HAP-1 (cell line): Measurements from ENCODE around the gene GTF2F1.
"Not testable (repeated sequence)": the region's sequence is repeated elsewhere in the genome, so short reads cannot be mapped to it uniquely, and the experiment has no call there.

Experiments used
- DNase-seq, 2 experiments: peaks; one replicate each; pipeline ENCODE4 v3.0.0-alpha.2; 2016 to 2020; ENCODE audit warnings: low spot score in 2 of 2
- H3K27me3 ChIP-seq: fragments of 250-450 bp; sonication (Bioruptor Pico); 2 replicates; pipeline ENCODE4 v1.5.1; 2020; ENCODE audit warnings: low read depth, mild to moderate bottlenecking, moderate library complexity
- H3K36me3 ChIP-seq: fragments of 250-450 bp; sonication (Bioruptor Pico); replicated peaks from 2 replicates; pipeline ENCODE4 v1.5.1; 2020; ENCODE audit warnings: mild to moderate bottlenecking
- H3K4me1 ChIP-seq: fragments of 250-450 bp; sonication (Bioruptor Pico); 2 replicates; pipeline ENCODE4 v1.5.1; 2020; ENCODE audit warnings: mild to moderate bottlenecking
- H3K4me3 ChIP-seq: fragments of 250-450 bp; sonication (Bioruptor Pico); 2 replicates; pipeline ENCODE4 v1.5.1; 2020; ENCODE audit warnings: mild to moderate bottlenecking, moderate library complexity
- H3K9me3 ChIP-seq: fragments of 250-450 bp; sonication (Bioruptor Pico); 2 replicates; pipeline ENCODE4 v1.5.1; 2020; ENCODE audit warnings: mild to moderate bottlenecking, moderate library complexity
- in situ Hi-C: fragments of 300-500 bp; cut with MboI; formaldehyde crosslinking; loops from 3 replicates; pipeline ENCODE4 v1.14.3; 2020; ENCODE audit warnings: low sequenced_read_pairs, inconsistent platforms, mixed read lengths

The GTF2F1 gene

DNA sequence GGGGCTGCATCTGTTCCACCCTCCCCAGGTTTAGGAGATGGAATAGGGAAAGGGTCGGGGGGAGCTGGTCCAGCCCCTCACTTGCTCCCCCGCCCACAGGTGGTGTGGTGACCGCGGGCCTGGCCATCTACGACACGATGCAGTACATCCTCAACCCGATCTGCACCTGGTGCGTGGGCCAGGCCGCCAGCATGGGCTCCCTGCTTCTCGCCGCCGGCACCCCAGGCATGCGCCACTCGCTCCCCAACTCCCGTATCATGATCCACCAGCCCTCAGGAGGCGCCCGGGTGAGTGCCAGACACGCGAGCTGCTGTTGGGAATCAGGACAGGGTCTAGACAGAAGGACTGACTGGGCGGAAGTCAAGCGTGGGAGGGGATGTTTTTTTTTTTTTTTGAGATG, 28.6 kb downstream of the GTF2F1 start:
- DNase-seq: no peak
- Histone ChIP-seq H3K9me3 (no peaks in the 10 kb centered on the region), H3K27me3 (no peaks in the 10 kb centered on the region), H3K4me1 (no peaks in the 10 kb centered on the region), H3K4me3 (no peak overlapping the region), H3K36me3 (peaks cover 47% of the 10 kb centered on the region)
- in situ Hi-C loops: no loop called here

DNA sequence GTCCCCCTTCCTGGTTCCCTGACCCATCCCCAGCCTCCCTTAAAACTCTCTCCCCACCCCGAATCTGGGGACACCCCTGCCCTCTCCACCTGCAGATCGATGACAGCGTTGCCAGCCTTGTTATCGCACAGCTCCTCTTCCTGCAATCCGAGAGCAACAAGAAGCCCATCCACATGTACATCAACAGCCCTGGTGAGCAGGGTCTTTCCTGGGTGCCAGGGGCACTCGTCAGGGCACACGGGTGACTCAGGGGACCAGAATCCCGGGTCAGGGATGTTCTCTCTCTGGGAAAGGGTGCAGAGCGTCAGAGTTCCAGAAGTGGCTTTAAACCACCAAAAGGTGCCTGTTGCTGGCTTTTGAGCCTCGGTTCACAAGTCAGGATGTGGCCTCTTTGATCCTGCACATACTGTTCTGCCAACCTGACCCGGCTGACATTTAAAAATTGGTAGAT, 30.6 kb downstream of the GTF2F1 start:
- no peak for DNase-seq
- Histone ChIP-seq H3K4me1 (no peaks in the 10 kb centered on the region), H3K4me3 (peak overlapping the region; percentile 78), H3K36me3 (peaks cover 35% of the 10 kb centered on the region), H3K9me3 (no peaks in the 10 kb centered on the region), H3K27me3 (no peaks in the 10 kb centered on the region)
- in situ Hi-C loops: no loop called here

DNA sequence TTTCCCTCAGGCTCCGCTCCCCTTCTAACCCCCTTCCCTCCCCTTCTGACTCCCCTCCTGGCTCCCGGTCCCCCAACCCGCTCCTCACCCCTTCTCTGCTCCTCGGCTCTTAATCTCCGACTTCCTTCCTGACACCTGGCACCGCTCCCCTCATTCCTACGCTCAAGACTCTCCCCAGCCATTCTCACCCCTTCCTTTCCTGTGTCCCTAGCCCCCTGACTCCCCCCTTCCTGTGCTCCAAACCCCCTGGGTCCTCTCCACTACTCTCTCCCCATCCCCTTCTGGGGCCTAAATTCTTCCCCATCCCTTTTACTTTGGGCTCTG, 31.0 kb downstream of the GTF2F1 start:
- H3K27me3 ChIP-seq: no peaks in the 10 kb centered on the region
- no peaks in the 10 kb centered on the region for H3K9me3 ChIP-seq
- in situ Hi-C loops: no loop called here
- no peaks in the 10 kb centered on the region for H3K4me1 ChIP-seq
- DNase-seq: no peak
- peak overlapping the region; percentile 78 for H3K4me3 ChIP-seq
- H3K36me3 ChIP-seq: peaks cover 34% of the 10 kb centered on the region

DNA sequence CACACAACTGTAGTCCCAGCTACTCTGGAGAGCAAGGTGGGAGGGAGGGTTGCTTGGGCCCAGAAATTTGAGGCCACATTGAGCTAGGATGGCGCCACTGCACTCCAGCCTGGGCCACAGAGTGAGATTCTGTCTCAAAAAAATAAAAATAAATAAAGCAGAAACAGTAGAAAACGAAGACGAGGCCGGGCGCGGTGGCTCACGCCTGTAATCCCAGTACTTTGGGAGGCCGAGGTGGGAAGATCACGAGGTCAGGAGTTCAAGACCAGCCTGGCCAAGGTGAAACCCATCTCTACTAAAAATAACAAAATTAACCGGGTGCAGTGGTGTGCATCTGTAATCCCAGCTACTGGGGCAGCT, 32.1 kb downstream of the GTF2F1 start:
- H3K27me3 ChIP-seq, in situ Hi-C loops, DNase-seq, H3K9me3 ChIP-seq, H3K4me1 ChIP-seq: not testable (repeated sequence)
- H3K36me3 ChIP-seq: peaks cover 24% of the 10 kb centered on the region
- H3K4me3 ChIP-seq: peak overlapping the region; percentile 78

DNA sequence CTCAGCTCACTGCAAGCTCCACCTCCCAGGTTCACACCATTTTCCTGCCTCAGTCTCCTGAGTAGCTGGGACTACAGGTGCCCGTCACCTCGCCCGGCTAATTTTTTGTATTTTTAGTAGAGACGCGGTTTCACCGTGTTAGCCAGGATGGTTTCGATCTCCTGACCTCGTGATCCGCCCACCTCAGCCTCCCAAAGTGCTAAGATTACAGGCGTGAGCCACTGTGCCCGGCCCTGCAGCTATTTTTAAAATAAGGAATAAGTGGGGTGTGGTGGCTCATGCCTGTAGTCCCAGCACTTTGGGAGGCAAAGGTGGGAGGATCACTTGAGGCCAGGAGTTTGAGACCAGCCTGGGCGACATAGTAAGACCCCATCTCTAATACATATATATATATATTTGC, 32.5 kb downstream of the GTF2F1 start:
- H3K4me1 ChIP-seq, DNase-seq, H3K27me3 ChIP-seq, in situ Hi-C loops, H3K9me3 ChIP-seq, H3K4me3 ChIP-seq: not testable (repeated sequence)
- peaks cover 20% of the 10 kb centered on the region for H3K36me3 ChIP-seq

DNA sequence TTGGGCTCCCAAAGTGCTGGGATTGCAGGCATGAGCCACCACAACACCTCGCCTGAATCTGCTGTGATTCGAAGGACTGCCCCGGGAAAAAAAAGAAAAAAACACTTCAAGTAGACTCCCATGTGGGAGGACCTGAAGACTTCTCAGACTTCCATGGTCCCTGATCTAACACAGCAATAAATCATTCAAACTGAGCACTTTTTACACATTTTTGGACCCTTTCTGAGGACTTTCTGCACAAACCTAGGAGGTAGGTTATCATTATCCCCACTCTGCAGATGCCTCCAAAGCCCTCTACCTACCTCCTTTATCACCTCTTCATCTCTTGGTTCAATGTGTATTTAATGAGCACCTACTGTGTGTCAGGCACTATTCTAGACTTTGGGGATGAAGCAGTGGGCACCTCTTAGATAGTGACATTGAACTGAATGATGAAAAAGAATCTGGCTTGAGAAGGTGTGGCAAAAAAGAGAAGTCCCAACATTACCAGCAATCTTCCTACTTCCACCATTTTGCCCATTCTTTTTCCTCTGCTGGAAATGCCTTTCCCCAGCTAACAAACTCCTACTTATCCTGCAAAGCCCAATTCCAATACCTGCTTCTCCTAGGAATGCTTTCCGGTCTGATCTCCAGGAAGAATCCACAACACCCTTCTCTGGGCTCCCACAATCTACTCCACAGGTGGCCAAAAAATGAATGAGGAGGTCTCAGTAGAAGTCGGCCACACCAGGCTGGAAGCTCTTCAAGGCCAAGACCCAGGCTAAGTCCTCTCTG, 33.2 kb downstream of the GTF2F1 start:
- no peak for DNase-seq
- no peaks in the 10 kb centered on the region for H3K9me3 ChIP-seq
- H3K4me1 ChIP-seq: no peaks in the 10 kb centered on the region
- H3K27me3 ChIP-seq: no peaks in the 10 kb centered on the region
- peaks cover 14% of the 10 kb centered on the region for H3K36me3 ChIP-seq
- H3K4me3 ChIP-seq: no peak overlapping the region
- in situ Hi-C loops: no loop called here

DNA sequence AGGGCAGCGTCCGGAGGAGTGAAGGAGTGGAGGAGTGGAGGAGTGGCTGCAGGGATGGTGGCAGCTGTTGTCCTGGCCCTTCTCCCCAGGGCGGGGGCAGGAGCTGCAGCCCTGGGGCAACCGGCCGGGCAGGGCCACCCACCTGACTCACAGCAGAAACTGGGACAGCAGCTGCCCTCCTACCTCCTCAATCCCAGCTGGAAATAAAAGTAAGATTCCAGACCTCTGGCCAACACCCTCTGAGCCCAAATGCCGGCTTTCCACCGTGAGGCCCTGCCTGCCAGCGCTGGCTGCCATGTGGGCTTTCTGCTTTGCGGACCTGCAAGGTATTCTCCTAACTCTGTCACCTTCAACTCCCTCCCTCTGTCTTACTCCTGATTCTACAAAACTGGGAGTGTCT, 35.0 kb downstream of the GTF2F1 start:
- no peak overlapping the region for H3K4me3 ChIP-seq
- in situ Hi-C loops: no loop called here
- no peaks in the 10 kb centered on the region for H3K27me3 ChIP-seq

DNA sequence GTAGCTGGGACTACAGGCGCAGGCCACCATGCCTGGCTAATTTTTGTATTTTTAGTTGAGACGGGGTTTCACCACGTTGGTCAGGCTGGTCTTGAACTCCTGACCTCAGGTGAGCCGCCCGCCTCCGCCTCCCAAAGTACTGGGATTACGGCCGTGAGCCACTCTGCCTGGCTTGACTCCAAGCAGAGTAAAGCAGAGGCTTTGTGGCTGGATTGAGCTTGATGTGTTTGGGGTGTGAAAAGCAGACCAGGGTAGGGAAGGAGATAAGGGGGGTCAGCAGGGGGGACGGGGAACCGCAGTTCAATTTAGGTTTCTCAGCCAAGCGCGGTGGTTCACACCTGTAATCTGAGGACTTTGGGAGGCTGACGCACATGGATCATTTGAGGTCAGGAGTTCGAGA, 35.8 kb downstream of the GTF2F1 start:
- DNase-seq: no peak
- in situ Hi-C loops: no loop called here
- Histone ChIP-seq H3K27me3 (no peaks in the 10 kb centered on the region), H3K4me3 (no peak overlapping the region), H3K36me3 (no peaks in the 10 kb centered on the region), H3K4me1 (no peaks in the 10 kb centered on the region), H3K9me3 (no peaks in the 10 kb centered on the region)

More for the DNA sequence above, 35.0 kb downstream of the GTF2F1 start:
- Histone ChIP-seq H3K9me3 (no peaks in the 10 kb centered on the region), H3K36me3 (peaks cover under 1% of the 10 kb centered on the region; the same call in 1 of the 2 replicates), H3K4me1 (no peaks in the 10 kb centered on the region)
- no peak for DNase-seq

DNA sequence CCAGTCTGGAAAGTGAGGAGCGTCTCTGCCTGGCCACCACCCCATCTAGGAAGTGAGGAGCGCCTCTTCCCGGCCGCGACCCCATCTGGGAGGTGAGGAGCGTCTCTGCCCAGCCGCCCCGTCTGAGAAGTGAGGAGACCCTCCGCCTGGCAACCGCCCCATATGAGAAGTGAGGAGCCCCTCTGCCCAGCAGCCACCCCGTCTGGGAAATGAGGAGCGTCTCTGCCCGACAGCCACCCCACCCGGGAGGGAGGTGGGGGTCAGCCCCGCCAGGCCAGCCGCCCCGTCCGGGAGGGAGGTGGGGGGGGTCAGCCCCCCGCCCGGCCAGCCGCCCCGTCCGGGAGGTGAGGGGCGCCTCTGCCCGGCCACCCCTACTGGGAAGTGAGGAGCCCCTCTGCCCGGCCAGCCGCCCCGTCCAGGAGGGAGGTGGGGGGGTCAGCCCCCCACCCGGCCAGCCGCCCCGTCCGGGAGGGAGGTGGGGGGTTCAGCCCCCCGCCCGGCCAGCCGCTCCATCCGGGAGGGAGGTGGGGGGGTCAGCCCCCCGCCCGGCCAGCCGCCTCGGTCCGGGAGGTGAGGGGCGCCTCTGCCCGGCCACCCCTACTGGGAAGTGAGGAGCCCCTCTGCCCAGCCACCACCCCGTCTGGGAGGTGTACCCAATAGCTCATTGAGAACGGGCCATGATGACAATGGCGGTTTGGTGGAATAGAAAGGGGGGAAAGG, 37.5 kb downstream of the GTF2F1 start:
- H3K4me1 ChIP-seq, DNase-seq, H3K9me3 ChIP-seq, in situ Hi-C loops, H3K36me3 ChIP-seq, H3K27me3 ChIP-seq, H3K4me3 ChIP-seq: not testable (repeated sequence)

DNA sequence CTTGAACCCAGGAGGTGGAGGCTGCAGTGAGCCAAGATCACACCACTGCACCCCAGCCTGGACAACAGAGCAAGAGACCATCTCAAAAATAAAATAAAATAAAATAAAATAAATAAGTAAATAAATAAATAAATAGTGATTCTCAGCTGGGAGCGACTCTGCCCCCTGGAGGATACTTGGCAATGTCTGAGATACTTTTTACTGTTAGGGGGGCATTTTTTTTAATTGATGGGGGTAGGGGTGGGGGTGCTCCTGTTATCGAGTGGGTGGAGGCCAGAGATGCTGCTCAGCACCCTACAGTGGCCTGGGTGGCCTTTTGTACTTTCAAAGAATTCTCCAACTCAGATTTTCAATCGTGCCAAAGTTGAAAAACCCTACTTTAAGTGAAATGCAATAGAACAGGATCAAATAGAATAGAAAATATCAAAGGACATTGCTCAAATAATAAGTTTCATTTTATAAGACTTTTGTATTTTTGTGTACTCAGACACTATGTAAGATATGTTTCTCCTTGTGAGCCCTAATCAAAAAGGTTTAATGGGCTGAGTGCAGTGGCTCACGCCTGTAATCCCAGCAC, 38.8 kb downstream of the GTF2F1 start:
- Histone ChIP-seq H3K4me3 (no peak overlapping the region), H3K9me3 (no peaks in the 10 kb centered on the region), H3K27me3 (no peaks in the 10 kb centered on the region), H3K4me1 (no peaks in the 10 kb centered on the region), H3K36me3 (no peaks in the 10 kb centered on the region)
- in situ Hi-C loops: no loop called here
- no peak for DNase-seq

DNA sequence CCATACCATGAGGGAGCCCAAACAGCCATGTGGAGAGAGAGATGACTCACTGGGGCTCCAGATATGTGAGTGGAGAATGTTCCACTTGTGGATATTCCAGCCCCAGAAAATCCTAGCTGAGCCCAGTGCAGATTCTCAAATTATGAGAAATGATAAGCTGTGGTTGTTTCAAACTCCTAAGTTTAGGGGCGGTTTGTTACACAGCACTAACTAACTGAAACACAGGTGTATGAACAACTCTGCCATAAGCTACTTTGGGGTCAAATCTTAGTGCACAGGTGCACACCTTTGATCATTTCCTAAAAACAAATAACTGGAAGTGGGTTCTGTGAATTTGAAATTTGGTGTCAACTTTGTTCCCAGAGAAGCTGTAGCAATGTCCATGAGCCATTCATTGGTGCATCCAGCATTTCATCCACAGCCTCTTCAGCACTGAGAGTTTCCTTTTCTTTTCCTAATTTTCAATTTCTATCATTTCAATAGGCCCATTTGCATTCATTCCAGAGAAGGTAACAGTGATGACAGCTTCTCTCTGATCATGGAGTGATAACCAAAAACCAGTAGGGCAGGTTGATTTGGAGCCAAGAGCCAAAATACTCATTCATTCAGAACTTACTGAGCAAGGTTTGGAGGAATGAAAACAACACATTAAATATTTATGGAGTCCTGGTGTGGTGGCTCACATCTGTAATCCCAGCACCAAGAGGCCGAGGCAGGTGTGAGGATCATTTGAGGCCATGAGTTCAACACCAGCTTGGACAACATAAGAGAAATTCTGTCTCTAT, 40.4 kb downstream of the GTF2F1 start:
- DNase-seq: no peak

DNA sequence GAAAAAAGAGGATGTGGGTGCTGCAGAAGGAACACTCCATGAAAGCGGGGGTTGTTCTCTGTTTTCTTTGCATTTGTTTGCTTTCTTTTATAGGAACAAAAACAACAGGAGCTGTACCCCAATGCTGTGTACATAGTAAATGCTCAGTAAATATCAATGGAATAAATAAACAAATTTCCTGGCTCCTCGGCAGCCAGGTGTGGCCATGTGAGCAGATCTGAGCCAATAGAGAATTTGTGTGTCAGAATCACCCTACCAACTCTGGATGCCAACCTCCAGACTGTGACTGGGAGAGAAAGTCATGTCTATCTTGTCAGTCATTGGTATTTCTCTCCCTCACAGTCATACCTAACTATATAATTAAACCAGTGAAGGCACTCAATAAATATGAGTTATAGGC, 42.3 kb downstream of the GTF2F1 start:
- H3K27me3 ChIP-seq: no peaks in the 10 kb centered on the region
- H3K9me3 ChIP-seq: no peaks in the 10 kb centered on the region
- no peaks in the 10 kb centered on the region for H3K4me1 ChIP-seq
- H3K36me3 ChIP-seq: no peaks in the 10 kb centered on the region
- no peak overlapping the region for H3K4me3 ChIP-seq
- in situ Hi-C loops: no loop called here
- no peak for DNase-seq

More for the DNA sequence above, 40.4 kb downstream of the GTF2F1 start:
- in situ Hi-C loops: no loop called here
- H3K36me3 ChIP-seq: no peaks in the 10 kb centered on the region
- no peak overlapping the region for H3K4me3 ChIP-seq
- H3K9me3 ChIP-seq: no peaks in the 10 kb centered on the region
- H3K4me1 ChIP-seq: no peaks in the 10 kb centered on the region
- no peaks in the 10 kb centered on the region for H3K27me3 ChIP-seq

DNA sequence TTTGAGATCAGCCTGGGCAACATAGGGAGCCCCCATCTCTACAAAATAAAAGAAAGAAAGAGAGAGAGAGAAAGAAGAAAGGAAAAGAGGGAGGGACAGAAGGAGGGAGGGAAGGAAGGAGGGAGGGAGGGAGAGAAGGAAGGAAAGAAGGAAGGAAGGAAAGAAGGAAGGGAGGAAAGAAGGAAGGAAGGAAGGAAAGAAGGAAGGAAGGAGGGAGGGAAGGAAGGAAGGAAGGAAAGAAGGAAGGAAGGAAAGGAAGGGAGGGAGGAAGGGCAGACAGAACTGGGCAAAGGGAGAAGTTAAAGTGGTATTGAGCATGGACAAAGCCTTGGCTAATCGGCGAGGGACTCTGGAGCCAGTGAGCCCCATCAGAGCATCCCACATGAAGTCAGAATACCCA, 43.7 kb downstream of the GTF2F1 start:
- DNase-seq, H3K4me1 ChIP-seq, H3K36me3 ChIP-seq, H3K9me3 ChIP-seq, H3K4me3 ChIP-seq, H3K27me3 ChIP-seq, in situ Hi-C loops: not testable (repeated sequence)

DNA sequence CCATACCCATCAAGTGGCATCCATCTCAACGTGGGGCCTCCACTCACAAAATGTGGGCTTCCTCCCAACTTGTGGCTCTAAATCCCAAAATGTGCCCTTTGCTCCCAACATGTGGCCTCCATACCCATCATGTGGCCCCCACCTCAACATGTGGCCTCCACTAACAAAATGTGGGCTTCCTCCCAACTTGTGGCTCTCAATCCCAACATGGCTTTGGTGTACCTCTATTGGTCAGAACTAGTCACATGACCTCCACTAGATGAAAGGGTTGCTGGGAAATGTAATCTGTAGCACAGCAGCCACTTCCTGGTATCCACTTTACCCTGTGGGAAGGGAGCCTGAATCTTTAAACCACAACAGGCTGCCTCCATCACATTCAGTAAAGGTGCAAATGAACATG, 49.5 kb downstream of the GTF2F1 start:
- Histone ChIP-seq H3K4me3 (no peak overlapping the region), H3K9me3 (no peaks in the 10 kb centered on the region), H3K36me3 (no peaks in the 10 kb centered on the region), H3K27me3 (no peaks in the 10 kb centered on the region), H3K4me1 (no peaks in the 10 kb centered on the region)
- DNase-seq: no peak
- in situ Hi-C loops: no loop called here
